GM12891 (cell line): ENCODE data around the gene SMC3.

ENCODE experiments used
- DNase-seq: peaks from one replicate; pipeline ENCODE4 v3.0.0; 2011; ENCODE audit warnings: low spot score; ENCODE audit not compliant: insufficient read length
- FAIRE-seq: peaks from 2 replicates; lab custom pipeline; 2011; peaks lifted over from hg19 to GRCh38; lab: Jason Lieb, UNC
- PAX5 ChIP-seq: IDR thresholded peaks from 2 replicates; pipeline ENCODE4 v1.6.1; 2011; ENCODE audit warnings: low read length, moderate library complexity, mild to moderate bottlenecking; ENCODE audit not compliant: insufficient read depth, severe bottlenecking
- POLR2A ChIP-seq: IDR thresholded peaks from 2 replicates; pipeline ENCODE4 v1.6.1; 2011; ENCODE audit warnings: low read depth, low read length, control low read depth
- POLR2AphosphoS5 ChIP-seq: IDR thresholded peaks from 2 replicates; pipeline ENCODE4 v1.6.1; 2011; ENCODE audit warnings: low read depth, low read length, control low read depth
- POU2F2 ChIP-seq: IDR thresholded peaks from 2 replicates; pipeline ENCODE4 v1.6.1; 2011; ENCODE audit warnings: low read depth, mild to moderate bottlenecking, control low read depth, low read length, moderate library complexity
- SPI1 ChIP-seq: IDR thresholded peaks from 2 replicates; pipeline ENCODE4 v1.6.1; 2011; ENCODE audit warnings: low read depth, low read length, control low read depth
- TAF1 ChIP-seq: IDR thresholded peaks from 2 replicates; pipeline ENCODE4 v1.6.1; 2011; ENCODE audit warnings: low read depth, low read length, control low read depth

The SMC3 gene

DNA sequence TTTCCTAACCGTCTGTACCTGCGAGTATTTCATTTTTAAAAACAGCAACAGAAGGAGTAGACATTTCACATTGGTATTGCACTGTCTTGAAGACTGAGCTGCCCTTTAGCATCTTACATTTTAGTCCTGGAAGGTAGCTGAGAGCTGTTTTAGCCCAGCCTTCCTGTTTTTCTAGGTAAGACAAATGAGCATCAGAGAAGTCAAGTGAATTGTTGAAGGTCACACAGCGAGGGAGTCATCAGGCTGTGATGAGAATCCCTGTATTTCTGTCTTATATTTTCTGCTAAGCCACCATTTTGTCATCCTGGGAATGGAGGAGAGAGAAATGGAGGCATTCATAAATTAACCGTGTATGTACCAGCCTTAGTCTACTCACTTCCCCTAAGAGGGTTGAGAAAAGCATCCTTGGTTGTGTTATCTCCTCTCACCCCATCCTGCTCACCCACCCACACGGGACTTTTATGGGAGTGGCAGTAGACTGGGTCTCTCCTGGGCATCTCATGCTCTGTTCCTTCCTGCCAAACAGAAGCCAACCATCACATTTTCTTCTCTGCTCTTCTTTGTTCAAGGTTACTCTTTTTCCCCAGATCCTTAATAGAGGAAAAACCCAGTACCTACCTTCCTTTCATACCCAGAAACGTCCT, 85.1 kb downstream of the SMC3 start:
- FAIRE-seq (no peak), DNase-seq (no peak)
- TF ChIP-seq POU2F2: no peak
- TF ChIP-seq POLR2A: no peak
- no peak for TF ChIP-seq TAF1
- no peak for TF ChIP-seq SPI1
- no peak for TF ChIP-seq POLR2AphosphoS5
- TF ChIP-seq PAX5: no peak
